Ishikawa (cell line): ENCODE measurements around the gene SOX10.

Experiments
- CEBPB ChIP-seq: IDR thresholded peaks from 2 replicates; pipeline ENCODE4 v1.6.1; 2012
- EP300 ChIP-seq: IDR thresholded peaks from 2 replicates; pipeline ENCODE4 v1.6.1; 2012; ENCODE audit warnings: borderline replicate concordance
- FOXM1 ChIP-seq: IDR thresholded peaks from 2 replicates; pipeline ENCODE4 v1.6.1; 2012; ENCODE audit warnings: low read depth, borderline replicate concordance
- RAD21 ChIP-seq: IDR thresholded peaks from 2 replicates; pipeline ENCODE4 v1.6.1; 2012; ENCODE audit warnings: low read depth
- TAF1 ChIP-seq: IDR thresholded peaks from 2 replicates; pipeline ENCODE4 v1.6.1; 2012; ENCODE audit warnings: low read depth, mild to moderate bottlenecking
- TEAD4 ChIP-seq: IDR thresholded peaks from 2 replicates; pipeline ENCODE4 v1.6.1; 2012
- ZBTB7A ChIP-seq: IDR thresholded peaks from 2 replicates; pipeline ENCODE4 v1.6.1; 2012; ENCODE audit warnings: low read depth
- TF ChIP-seq, protein P1 (sequence below): IDR thresholded peaks from 2 replicates; pipeline ENCODE4 v1.6.1; 2012; ENCODE audit warnings: low read depth, mild to moderate bottlenecking
- TF ChIP-seq, protein P2 (sequence below): IDR thresholded peaks from 2 replicates; pipeline ENCODE4 v1.6.1; 2012

DNA sequence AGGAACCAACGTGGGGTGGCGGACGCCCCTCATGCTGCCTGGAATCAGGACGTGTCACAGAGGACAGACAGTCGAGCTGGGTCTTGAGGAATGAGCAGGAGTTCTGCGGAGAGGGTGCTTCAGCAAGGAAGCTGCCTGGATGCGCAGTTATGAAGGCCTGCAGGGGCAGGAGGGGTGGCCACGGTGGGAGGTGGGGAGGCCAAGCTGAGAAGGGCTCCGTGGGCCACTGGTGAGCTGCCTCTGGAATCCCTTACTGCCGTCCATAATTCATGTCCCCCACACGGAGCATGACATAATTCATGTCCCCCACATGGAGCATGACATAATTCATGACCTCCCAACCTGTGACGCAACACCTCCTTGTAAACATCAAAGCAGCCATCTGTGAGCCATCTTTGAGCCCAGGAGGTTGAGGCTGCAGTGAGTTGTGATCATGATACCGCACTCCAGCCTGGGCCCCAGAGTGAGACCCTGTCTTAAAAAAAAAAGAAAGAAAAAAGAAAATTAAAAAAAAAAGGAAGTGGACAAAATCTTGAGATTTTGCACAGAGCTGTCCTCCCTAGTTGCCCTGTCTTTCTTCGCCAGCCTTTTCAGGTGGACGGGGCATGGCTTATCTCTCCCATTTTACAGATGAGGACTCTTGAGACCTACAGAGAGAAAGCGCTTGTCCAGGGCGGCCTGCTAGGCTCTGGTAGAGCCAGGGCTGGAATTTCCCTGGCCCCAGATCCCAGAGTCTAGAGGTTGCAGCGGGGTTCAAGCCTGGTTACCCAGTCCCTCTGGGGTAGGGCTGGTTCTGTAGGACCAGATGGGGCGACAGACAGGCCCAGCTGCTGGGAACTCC is 48.5 kb upstream of the SOX10 start:
- TF ChIP-seq, protein P1, sequence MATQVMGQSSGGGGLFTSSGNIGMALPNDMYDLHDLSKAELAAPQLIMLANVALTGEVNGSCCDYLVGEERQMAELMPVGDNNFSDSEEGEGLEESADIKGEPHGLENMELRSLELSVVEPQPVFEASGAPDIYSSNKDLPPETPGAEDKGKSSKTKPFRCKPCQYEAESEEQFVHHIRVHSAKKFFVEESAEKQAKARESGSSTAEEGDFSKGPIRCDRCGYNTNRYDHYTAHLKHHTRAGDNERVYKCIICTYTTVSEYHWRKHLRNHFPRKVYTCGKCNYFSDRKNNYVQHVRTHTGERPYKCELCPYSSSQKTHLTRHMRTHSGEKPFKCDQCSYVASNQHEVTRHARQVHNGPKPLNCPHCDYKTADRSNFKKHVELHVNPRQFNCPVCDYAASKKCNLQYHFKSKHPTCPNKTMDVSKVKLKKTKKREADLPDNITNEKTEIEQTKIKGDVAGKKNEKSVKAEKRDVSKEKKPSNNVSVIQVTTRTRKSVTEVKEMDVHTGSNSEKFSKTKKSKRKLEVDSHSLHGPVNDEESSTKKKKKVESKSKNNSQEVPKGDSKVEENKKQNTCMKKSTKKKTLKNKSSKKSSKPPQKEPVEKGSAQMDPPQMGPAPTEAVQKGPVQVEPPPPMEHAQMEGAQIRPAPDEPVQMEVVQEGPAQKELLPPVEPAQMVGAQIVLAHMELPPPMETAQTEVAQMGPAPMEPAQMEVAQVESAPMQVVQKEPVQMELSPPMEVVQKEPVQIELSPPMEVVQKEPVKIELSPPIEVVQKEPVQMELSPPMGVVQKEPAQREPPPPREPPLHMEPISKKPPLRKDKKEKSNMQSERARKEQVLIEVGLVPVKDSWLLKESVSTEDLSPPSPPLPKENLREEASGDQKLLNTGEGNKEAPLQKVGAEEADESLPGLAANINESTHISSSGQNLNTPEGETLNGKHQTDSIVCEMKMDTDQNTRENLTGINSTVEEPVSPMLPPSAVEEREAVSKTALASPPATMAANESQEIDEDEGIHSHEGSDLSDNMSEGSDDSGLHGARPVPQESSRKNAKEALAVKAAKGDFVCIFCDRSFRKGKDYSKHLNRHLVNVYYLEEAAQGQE, result no peak
- no peak for TF ChIP-seq ZBTB7A
- no peak for TF ChIP-seq EP300
- no peak for TF ChIP-seq TEAD4
- TF ChIP-seq, protein P2, sequence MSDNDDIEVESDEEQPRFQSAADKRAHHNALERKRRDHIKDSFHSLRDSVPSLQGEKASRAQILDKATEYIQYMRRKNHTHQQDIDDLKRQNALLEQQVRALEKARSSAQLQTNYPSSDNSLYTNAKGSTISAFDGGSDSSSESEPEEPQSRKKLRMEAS, result no peak
- TF ChIP-seq TAF1, result no peak
- no peak for TF ChIP-seq RAD21
- no peak for TF ChIP-seq FOXM1
- peak; percentile 88 for TF ChIP-seq CEBPB
